HepG2 (cell line): ENCODE measurements around the gene ZSWIM9.

Experiments used
- EZH2 ChIP-seq: conservative IDR thresholded peaks from 2 replicates; pipeline ENCODE4 v1.6.1; 2012; ENCODE audit warnings: mild to moderate bottlenecking, low read depth, low read length, moderate library complexity
- FOSL1 ChIP-seq: sonication (generic); formaldehyde crosslinking; IDR thresholded peaks from 2 replicates; pipeline ENCODE4 v1.9.0; 2021; ENCODE audit warnings: missing genetic modification reagents, borderline replicate concordance
- FOXP1 ChIP-seq, 2 experiments: fragments of 450-650 bp in 1 of 2; IDR thresholded peaks; 2 replicates each; pipeline ENCODE4 v1.6.1; 2017 to 2018; ENCODE audit warnings: antibody characterized with exemption in 1 of 2
- GABPA ChIP-seq, 2 experiments: IDR thresholded peaks; 2 replicates each; pipeline ENCODE4 v1.6.1; 2011 to 2016; ENCODE audit warnings: low read depth in 2 of 2, low read length in 1 of 2, missing biosample characterization in 1 of 2, missing genetic modification characterization in 1 of 2
- JUN ChIP-seq: sonication (generic); formaldehyde crosslinking; IDR thresholded peaks from 2 replicates; pipeline ENCODE4 v1.4.0; 2020; ENCODE audit warnings: mild to moderate bottlenecking, missing genetic modification reagents
- MEF2D ChIP-seq: sonication (generic); formaldehyde crosslinking; IDR thresholded peaks from 2 replicates; pipeline ENCODE4 v1.5.1; 2020; ENCODE audit warnings: mild to moderate bottlenecking, missing genetic modification reagents
- MTF2 ChIP-seq: sonication (generic); formaldehyde crosslinking; IDR thresholded peaks from 2 replicates; pipeline ENCODE4 v1.5.0; 2020; ENCODE audit warnings: missing genetic modification reagents, borderline replicate concordance
- NR3C1 ChIP-seq: sonication (generic); formaldehyde crosslinking; IDR thresholded peaks from 2 replicates; pipeline ENCODE4 v1.4.0; 2020; ENCODE audit warnings: missing genetic modification reagents
- SMC3 ChIP-seq: IDR thresholded peaks from 2 replicates; pipeline ENCODE4 v1.6.1; 2011; ENCODE audit warnings: low read length, improper control_type of control experiment
- SRF ChIP-seq: IDR thresholded peaks from 2 replicates; pipeline ENCODE4 v1.6.1; 2011; ENCODE audit warnings: mild to moderate bottlenecking, low read depth, low read length, moderate library complexity
- TOE1 ChIP-seq: sonication (generic); formaldehyde crosslinking; IDR thresholded peaks from 2 replicates; pipeline ENCODE4 v1.4.0; 2020; ENCODE audit warnings: mild to moderate bottlenecking, missing genetic modification reagents
- ZNF280D ChIP-seq: sonication (generic); formaldehyde crosslinking; IDR thresholded peaks from 2 replicates; pipeline ENCODE4 v1.5.1; 2020; ENCODE audit warnings: mild to moderate bottlenecking, missing genetic modification reagents
- ZNF354B ChIP-seq: sonication (generic); formaldehyde crosslinking; IDR thresholded peaks from 2 replicates; pipeline ENCODE4 v1.8.0; 2022; ENCODE audit warnings: mild to moderate bottlenecking, missing genetic modification reagents
- TF ChIP-seq, protein P1 (sequence below): sonication (generic); formaldehyde crosslinking; IDR thresholded peaks from 2 replicates; pipeline ENCODE4 v1.4.0; 2020; ENCODE audit warnings: mild to moderate bottlenecking, missing genetic modification reagents

DNA sequence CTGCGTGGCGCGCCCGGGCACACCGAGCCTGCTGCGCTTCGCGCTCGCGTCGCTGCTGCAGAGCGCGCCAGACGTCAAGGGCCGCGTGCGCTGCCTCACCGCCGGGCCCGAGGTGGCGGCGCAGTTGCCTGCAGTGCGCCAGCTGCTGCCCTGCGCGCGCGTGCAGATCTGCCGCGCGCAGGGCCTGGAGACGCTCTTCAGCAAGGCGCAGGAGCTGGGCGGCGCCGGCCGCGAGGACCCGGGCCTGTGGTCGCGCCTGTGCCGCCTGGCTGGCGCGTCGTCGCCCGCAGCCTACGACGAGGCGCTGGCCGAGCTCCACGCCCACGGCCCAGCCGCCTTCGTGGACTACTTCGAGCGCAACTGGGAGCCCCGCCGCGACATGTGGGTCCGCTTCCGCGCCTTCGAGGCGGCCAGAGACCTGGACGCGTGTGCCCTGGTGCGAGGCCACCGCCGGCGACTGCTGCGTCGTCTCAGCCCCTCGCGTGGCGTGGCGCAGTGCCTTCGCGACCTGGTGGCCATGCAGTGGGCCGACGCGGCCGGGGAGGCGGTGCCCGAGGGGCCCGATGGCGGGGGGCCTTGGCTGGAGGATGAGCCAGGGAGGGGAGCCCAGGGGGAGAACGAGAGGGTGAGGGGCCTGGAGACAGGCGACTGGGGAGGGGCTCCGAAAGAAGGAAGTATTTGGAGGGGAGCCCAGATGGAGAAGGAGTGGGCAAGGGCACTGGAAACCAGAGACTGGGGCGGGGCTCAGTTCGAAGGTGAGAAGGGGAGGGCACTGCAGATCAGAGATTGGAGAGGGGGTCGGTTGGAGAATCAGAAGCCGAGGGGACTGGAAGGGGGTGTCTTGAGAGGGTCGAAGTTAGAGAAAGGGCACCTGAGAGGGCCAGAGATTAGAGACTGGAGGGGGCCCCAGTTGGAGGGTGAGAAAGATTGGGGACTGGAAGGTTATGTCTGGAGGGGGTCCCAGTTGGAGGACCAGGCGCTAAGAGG is 24.7 kb downstream of the ZSWIM9 start:
- TF ChIP-seq MTF2 (no peak), ZNF354B (CRISPR knock-in tag) (no peak), SMC3 (no peak), ZNF280D (no peak), FOXP1 (IDR thresholded peaks at IDR 0.05) (no peak), FOXP1 (CRISPR knock-in tag; IDR thresholded peaks at IDR 0.05) (no peak), JUN (no peak), EZH2 (no peak), MEF2D (CRISPR knock-in tag) (no peak), FOSL1 (CRISPR knock-in tag) (no peak), TOE1 (CRISPR knock-in tag) (no peak), GABPA (IDR thresholded peaks at IDR 0.05; ENCODE audit: low read depth, low read length) (no peak), GABPA (CRISPR knock-in tag; IDR thresholded peaks at IDR 0.05; ENCODE audit: low read depth) (no peak), NR3C1 (CRISPR knock-in tag) (no peak), SRF (no peak)
- TF ChIP-seq, protein P1, sequence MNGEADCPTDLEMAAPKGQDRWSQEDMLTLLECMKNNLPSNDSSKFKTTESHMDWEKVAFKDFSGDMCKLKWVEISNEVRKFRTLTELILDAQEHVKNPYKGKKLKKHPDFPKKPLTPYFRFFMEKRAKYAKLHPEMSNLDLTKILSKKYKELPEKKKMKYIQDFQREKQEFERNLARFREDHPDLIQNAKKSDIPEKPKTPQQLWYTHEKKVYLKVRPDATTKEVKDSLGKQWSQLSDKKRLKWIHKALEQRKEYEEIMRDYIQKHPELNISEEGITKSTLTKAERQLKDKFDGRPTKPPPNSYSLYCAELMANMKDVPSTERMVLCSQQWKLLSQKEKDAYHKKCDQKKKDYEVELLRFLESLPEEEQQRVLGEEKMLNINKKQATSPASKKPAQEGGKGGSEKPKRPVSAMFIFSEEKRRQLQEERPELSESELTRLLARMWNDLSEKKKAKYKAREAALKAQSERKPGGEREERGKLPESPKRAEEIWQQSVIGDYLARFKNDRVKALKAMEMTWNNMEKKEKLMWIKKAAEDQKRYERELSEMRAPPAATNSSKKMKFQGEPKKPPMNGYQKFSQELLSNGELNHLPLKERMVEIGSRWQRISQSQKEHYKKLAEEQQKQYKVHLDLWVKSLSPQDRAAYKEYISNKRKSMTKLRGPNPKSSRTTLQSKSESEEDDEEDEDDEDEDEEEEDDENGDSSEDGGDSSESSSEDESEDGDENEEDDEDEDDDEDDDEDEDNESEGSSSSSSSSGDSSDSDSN (CRISPR knock-in tag) = no peak
